Measurements from ENCODE around the gene TFF2. TPM values are rescaled to one million over a fixed set of nuclear protein-coding genes. Genes with fewer than 3 reads are reported as not detected.

TFF2 gene
- polyA plus RNA-seq, 1 of the 3 experiments (the other 2 are of a cell fraction), result not detected

GRCh38 chr21:42317341-42317741, 33.5 kb downstream of the TFF2 start:
- Histone ChIP-seq H3K4me3 (ENCODE audit: low read depth in 2 of 2, low read length in 1 of 2) (no peak overlapping the region), H3K9ac (no peak overlapping the region), H3K9me3 (no peaks in the 10 kb centered on the region), H3K27ac (ENCODE audit: low read depth in 2 of 2, low read length in 1 of 2) (no peak overlapping the region), H4K20me1 (ENCODE audit: insufficient read depth) (no peaks in the 10 kb centered on the region), H3F3A (replicated peaks; ENCODE audit: insufficient read depth) (no peaks in the 10 kb centered on the region), H3K4me1 (ENCODE audit: control insufficient read depth in 1 of 2, insufficient read depth in 2 of 2, low read depth in 1 of 2, low read length in 1 of 2) (no peaks in the 10 kb centered on the region; a peak in 1 of 4 replicates), H3K4me2 (no peak overlapping the region), H3K9me2 (no peaks in the 10 kb centered on the region), H3K36me3 (replicated peaks in 1 of 2; ENCODE audit: control insufficient read depth in 1 of 2, insufficient read depth in 2 of 2, low read length in 1 of 2) (no peaks in the 10 kb centered on the region), H3K27me3 (ENCODE audit: insufficient read depth) (no peaks in the 10 kb centered on the region), H2AFZ (ENCODE audit: low read depth) (no peak overlapping the region), H3K79me2 (ENCODE audit: insufficient read depth) (no peaks in the 10 kb centered on the region)
- WGBS (ENCODE audit: low lambda C conversion rate), result 80% methylated on average over 1 of the region's 8 CpGs
- POLR2A ChIA-PET, result no interaction called here
- CTCF ChIA-PET, result no interaction called here
- no peak for DNase-seq
- no peak for TF ChIP-seq GATA2 (CRISPR knock-in tag; IDR thresholded peaks at IDR 0.05)
- TF ChIP-seq TCF12 (IDR thresholded peaks at IDR 0.05), result no peak
- TF ChIP-seq RFX5 (IDR thresholded peaks at IDR 0.05; ENCODE audit: low read length), result no peak
- TF ChIP-seq, protein P1, sequence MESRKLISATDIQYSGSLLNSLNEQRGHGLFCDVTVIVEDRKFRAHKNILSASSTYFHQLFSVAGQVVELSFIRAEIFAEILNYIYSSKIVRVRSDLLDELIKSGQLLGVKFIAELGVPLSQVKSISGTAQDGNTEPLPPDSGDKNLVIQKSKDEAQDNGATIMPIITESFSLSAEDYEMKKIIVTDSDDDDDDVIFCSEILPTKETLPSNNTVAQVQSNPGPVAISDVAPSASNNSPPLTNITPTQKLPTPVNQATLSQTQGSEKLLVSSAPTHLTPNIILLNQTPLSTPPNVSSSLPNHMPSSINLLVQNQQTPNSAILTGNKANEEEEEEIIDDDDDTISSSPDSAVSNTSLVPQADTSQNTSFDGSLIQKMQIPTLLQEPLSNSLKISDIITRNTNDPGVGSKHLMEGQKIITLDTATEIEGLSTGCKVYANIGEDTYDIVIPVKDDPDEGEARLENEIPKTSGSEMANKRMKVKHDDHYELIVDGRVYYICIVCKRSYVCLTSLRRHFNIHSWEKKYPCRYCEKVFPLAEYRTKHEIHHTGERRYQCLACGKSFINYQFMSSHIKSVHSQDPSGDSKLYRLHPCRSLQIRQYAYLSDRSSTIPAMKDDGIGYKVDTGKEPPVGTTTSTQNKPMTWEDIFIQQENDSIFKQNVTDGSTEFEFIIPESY (IDR thresholded peaks at IDR 0.05; ENCODE audit: borderline replicate concordance, low read depth), result no peak
- TF ChIP-seq MXI1 (IDR thresholded peaks at IDR 0.05; ENCODE audit: low read depth, low read length), result no peak
- TF ChIP-seq SIN3A (IDR thresholded peaks at IDR 0.05; ENCODE audit: borderline replicate concordance, low read depth, low read length), result no peak
- TF ChIP-seq TAF1 (IDR thresholded peaks at IDR 0.05; ENCODE audit: borderline replicate concordance, low read depth, low read length), result no peak
- no peak for TF ChIP-seq ELF1 (IDR thresholded peaks at IDR 0.05)
- TF ChIP-seq USF1 (IDR thresholded peaks at IDR 0.05; ENCODE audit: borderline replicate concordance, low read depth), result no peak
- no peak for TF ChIP-seq GABPA (IDR thresholded peaks at IDR 0.05; ENCODE audit: low read depth)
- TF ChIP-seq MEF2A (IDR thresholded peaks at IDR 0.05; ENCODE audit: borderline replicate concordance, low read depth), result no peak
- no peak for TF ChIP-seq EP300 (IDR thresholded peaks at IDR 0.05; ENCODE audit: borderline replicate concordance in 1 of 2, low read depth in 1 of 2, low read length in 1 of 2)

DNA sequence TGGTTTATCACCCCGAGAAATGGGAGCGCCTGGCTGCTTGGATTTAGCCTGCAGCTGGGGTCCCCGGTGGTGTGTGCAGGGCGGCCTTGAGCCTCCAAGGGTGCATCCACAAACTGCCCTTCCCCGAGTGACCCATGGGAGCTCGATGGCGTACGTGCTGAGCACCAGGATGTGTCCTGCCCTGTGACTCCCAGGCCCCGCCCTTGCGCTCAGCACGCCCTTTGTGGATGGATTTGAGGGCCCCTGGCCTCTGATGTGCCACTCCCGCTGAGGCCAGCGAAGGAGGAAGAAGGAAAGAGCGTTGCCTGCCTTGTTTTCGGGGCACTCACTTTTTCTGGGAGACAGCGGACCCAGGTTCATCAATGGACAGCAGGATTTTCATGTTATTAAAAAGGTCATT, 33.9 kb downstream of the TFF2 start:
- H3K79me2 ChIP-seq (ENCODE audit: insufficient read depth), result no peaks in the 10 kb centered on the region
- no peak overlapping the region for H3K4me3 ChIP-seq (ENCODE audit: low read depth in 2 of 2, low read length in 1 of 2)
- H3K9ac ChIP-seq, result no peak overlapping the region
- no peaks in the 10 kb centered on the region for H4K20me1 ChIP-seq (ENCODE audit: insufficient read depth)
- DNase-seq, result no peak
- H3K4me1 ChIP-seq (ENCODE audit: control insufficient read depth in 1 of 2, insufficient read depth in 2 of 2, low read depth in 1 of 2, low read length in 1 of 2), result no peaks in the 10 kb centered on the region; a peak in 1 of 4 replicates
- H2AFZ ChIP-seq (ENCODE audit: low read depth), result no peak overlapping the region
- no peak overlapping the region for H3K27ac ChIP-seq (ENCODE audit: low read depth in 2 of 2, low read length in 1 of 2)
- POLR2A ChIA-PET, result no interaction called here
- no peak overlapping the region for H3K4me2 ChIP-seq
- CTCF ChIA-PET, result no interaction called here
- no peaks in the 10 kb centered on the region for H3K27me3 ChIP-seq (ENCODE audit: insufficient read depth)
- H3K9me3 ChIP-seq, result no peaks in the 10 kb centered on the region
- no peaks in the 10 kb centered on the region for H3K9me2 ChIP-seq
- no peaks in the 10 kb centered on the region for H3F3A ChIP-seq (replicated peaks; ENCODE audit: insufficient read depth)
- WGBS (ENCODE audit: low lambda C conversion rate), result 56% methylated on average over 7 of the region's 16 CpGs
- no peaks in the 10 kb centered on the region for H3K36me3 ChIP-seq (replicated peaks in 1 of 2; ENCODE audit: control insufficient read depth in 1 of 2, insufficient read depth in 2 of 2, low read length in 1 of 2)
- TF ChIP-seq MEF2A (IDR thresholded peaks at IDR 0.05; ENCODE audit: borderline replicate concordance, low read depth), result no peak
- no peak for TF ChIP-seq FOXJ3 (CRISPR knock-in tag; IDR thresholded peaks at IDR 0.05)
- TF ChIP-seq SMC3 (IDR thresholded peaks at IDR 0.05; ENCODE audit: low read depth, low read length), result no peak
- TF ChIP-seq JUND (IDR thresholded peaks at IDR 0.05), result no peak
- no peak for TF ChIP-seq EP300 (IDR thresholded peaks at IDR 0.05; ENCODE audit: borderline replicate concordance in 1 of 2, low read depth in 1 of 2, low read length in 1 of 2)
- no peak for TF ChIP-seq FOXM1 (IDR thresholded peaks at IDR 0.05; ENCODE audit: low read depth)
- TF ChIP-seq POLR2AphosphoS5 (IDR thresholded peaks at IDR 0.05; ENCODE audit: low read depth, low read length), result no peak
- no peak for TF ChIP-seq CHD2 (IDR thresholded peaks at IDR 0.05; ENCODE audit: low read length, partially characterized antibody)
- TF ChIP-seq, protein P2, sequence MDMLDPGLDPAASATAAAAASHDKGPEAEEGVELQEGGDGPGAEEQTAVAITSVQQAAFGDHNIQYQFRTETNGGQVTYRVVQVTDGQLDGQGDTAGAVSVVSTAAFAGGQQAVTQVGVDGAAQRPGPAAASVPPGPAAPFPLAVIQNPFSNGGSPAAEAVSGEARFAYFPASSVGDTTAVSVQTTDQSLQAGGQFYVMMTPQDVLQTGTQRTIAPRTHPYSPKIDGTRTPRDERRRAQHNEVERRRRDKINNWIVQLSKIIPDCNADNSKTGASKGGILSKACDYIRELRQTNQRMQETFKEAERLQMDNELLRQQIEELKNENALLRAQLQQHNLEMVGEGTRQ (IDR thresholded peaks at IDR 0.05; ENCODE audit: borderline replicate concordance, low read depth, low read length), result no peak
- TF ChIP-seq EZH2phosphoT487 (IDR thresholded peaks at IDR 0.05; ENCODE audit: borderline replicate concordance, low read depth), result no peak
- TF ChIP-seq YY1 (IDR thresholded peaks at IDR 0.05; ENCODE audit: low read depth), result no peak
- TF ChIP-seq RAD21 (IDR thresholded peaks at IDR 0.05; ENCODE audit: low read length), result no peak
- no peak for TF ChIP-seq MXI1 (IDR thresholded peaks at IDR 0.05; ENCODE audit: low read depth, low read length)

All from SK-N-SH (cell line).